SK-N-SH (cell line): ENCODE data around the gene STK4. TPM values are rescaled to one million over a fixed set of nuclear protein-coding genes. Genes with fewer than 3 reads are reported as not detected.

Experiments
- CTCF ChIA-PET: fragments of 300-600, 350-600 bp; formaldehyde crosslinking; extraction: SDS; loops from one replicate; lab custom pipeline; 2021; lab: Yijun Ruan, JAX
- POLR2A ChIA-PET: fragments of 350-600 bp; sonication (Branson Sonifier 250); formaldehyde crosslinking; extraction: SDS; loops from one replicate; lab custom pipeline; 2020; ENCODE audit warnings: antibody characterized with exemption, inconsistent platforms; lab: Yijun Ruan, JAX
- DNase-seq: peaks from one replicate; pipeline ENCODE4 v3.0.0; 2012
- H2AFZ ChIP-seq: fragments of 200-600 bp; sonication (generic); 2 replicates; pipeline ENCODE4 v1.8.1; 2016; ENCODE audit warnings: antibody characterized with exemption, mild to moderate bottlenecking, low read depth
- H3F3A ChIP-seq: fragments of 200-600 bp; sonication (generic); replicated peaks from 2 replicates; pipeline ENCODE3; 2016; ENCODE audit warnings: antibody characterized with exemption, mild to moderate bottlenecking; ENCODE audit not compliant: insufficient read depth
- H3K27ac ChIP-seq, 2 experiments: fragments of 200-500 bp in 1 of 2; fragments of 200-600 bp in 1 of 2; sonication (Bioruptor generic) in 1 of 2; sonication (generic), shearing (Covaris generic) in 1 of 2; 2 replicates each; pipeline versions ENCODE4 v1.5.1 to v1.6.1; 2014 to 2016; ENCODE audit warnings: low read depth in 2 of 2, inconsistent platforms in 1 of 2, low read length in 1 of 2, mild to moderate bottlenecking in 1 of 2, mixed read lengths in 1 of 2
- H3K27me3 ChIP-seq: fragments of 200-600 bp; sonication (generic), shearing (Covaris generic); 2 replicates; pipeline ENCODE4 v1.6.1; 2016; ENCODE audit warnings: mixed run types; ENCODE audit not compliant: insufficient read depth
- H3K36me3 ChIP-seq, 2 experiments: fragments of 200-500 bp in 1 of 2; fragments of 200-600 bp in 1 of 2; sonication (Bioruptor generic) in 1 of 2; sonication (generic) in 1 of 2; replicated peaks in 1 of 2; 2 replicates each; pipeline versions ENCODE3 to v1.5.1; 2014 to 2016; ENCODE audit warnings: low read length in 1 of 2, mild to moderate bottlenecking in 1 of 2; ENCODE audit not compliant: insufficient read depth in 2 of 2, control insufficient read depth in 1 of 2
- H3K4me1 ChIP-seq, 2 experiments: fragments of 200-500 bp in 1 of 2; fragments of 200-600 bp in 1 of 2; sonication (Bioruptor generic) in 1 of 2; sonication (generic), shearing (Covaris generic) in 1 of 2; 2 replicates each; pipeline versions ENCODE4 v1.5.1 to v1.6.1; 2014 to 2016; ENCODE audit warnings: low read depth in 1 of 2, low read length in 1 of 2, mixed run types in 1 of 2; ENCODE audit not compliant: insufficient read depth in 2 of 2, control insufficient read depth in 1 of 2
- H3K4me2 ChIP-seq: fragments of 200-600 bp; sonication (generic), shearing (Covaris generic); 2 replicates; pipeline ENCODE4 v1.6.1; 2017; ENCODE audit warnings: mixed run types
- H3K4me3 ChIP-seq, 2 experiments: fragments of 200-500 bp in 1 of 2; fragments of 200-600 bp in 1 of 2; sonication (Bioruptor generic) in 1 of 2; sonication (generic), shearing (Covaris generic) in 1 of 2; 2 replicates each; pipeline versions ENCODE4 v1.5.1 to v1.8.1; 2014 to 2016; ENCODE audit warnings: low read depth in 2 of 2, inconsistent platforms in 1 of 2, low read length in 1 of 2, mild to moderate bottlenecking in 1 of 2, mixed read lengths in 1 of 2, moderate library complexity in 1 of 2
- H3K79me2 ChIP-seq: fragments of 200-600 bp; sonication (generic); 2 replicates; pipeline ENCODE4 v1.8.1; 2017; ENCODE audit warnings: mild to moderate bottlenecking; ENCODE audit not compliant: insufficient read depth
- H3K9ac ChIP-seq: fragments of 200-600 bp; sonication (generic); 2 replicates; pipeline ENCODE4 v1.6.1; 2017; ENCODE audit warnings: mixed run types
- H3K9me2 ChIP-seq: fragments of 200-600 bp; sonication (generic); 2 replicates; pipeline ENCODE4 v1.6.1; 2017; ENCODE audit warnings: mixed run types
- H3K9me3 ChIP-seq: fragments of 200-600 bp; sonication (generic); 2 replicates; pipeline ENCODE4 v1.6.1; 2017; ENCODE audit warnings: mixed run types, mild to moderate bottlenecking, moderate library complexity
- H4K20me1 ChIP-seq: fragments of 200-600 bp; sonication (generic); 2 replicates; pipeline ENCODE4 v1.6.1; 2017; ENCODE audit warnings: mild to moderate bottlenecking, mixed run types; ENCODE audit not compliant: insufficient read depth
- CHD2 ChIP-seq: fragments of 150-350 bp; IDR thresholded peaks from 2 replicates; pipeline ENCODE4 v1.6.1; 2018; ENCODE audit warnings: low read length; ENCODE audit not compliant: partially characterized antibody
- GABPA ChIP-seq: IDR thresholded peaks from 2 replicates; pipeline ENCODE4 v1.4.0; 2012; ENCODE audit warnings: low read depth, mild to moderate bottlenecking
- IRF3 ChIP-seq: fragments of 150-350 bp; IDR thresholded peaks from 2 replicates; pipeline ENCODE4 v1.6.1; 2016; ENCODE audit warnings: mild to moderate bottlenecking, low read depth, low read length
- RAD21 ChIP-seq: IDR thresholded peaks from 2 replicates; pipeline ENCODE4 v1.6.1; 2012; ENCODE audit warnings: mild to moderate bottlenecking, low read length
- REST ChIP-seq: IDR thresholded peaks from 2 replicates; pipeline ENCODE4 v1.6.1; 2012; ENCODE audit warnings: mild to moderate bottlenecking, low read depth, low read length, moderate library complexity
- TCF12 ChIP-seq: IDR thresholded peaks from 2 replicates; pipeline ENCODE4 v1.4.0; 2012
- WGBS: methylation state at CpG from one replicate; pipeline ENCODE4 v1.1.6; 2017; ENCODE audit warnings: low lambda C conversion rate; 5-methylcytosine and 5-hydroxymethylcytosine counted together
- polyA plus RNA-seq, 3 experiments: library from polyadenylated mRNA; depleted of rRNA; stranded (reverse); fragments of >200 nt; gene quantifications; 2 replicates each; pipeline ENCODE4 v1.2.3, GENCODE V29; 2012

The STK4 gene
- polyA plus RNA-seq, 1 of the 3 experiments (the other 2 are of a cell fraction): 11.4 TPM

- Histone ChIP-seq H2AFZ (no peak overlapping the region), H3K27ac (no peak overlapping the region), H3K4me2 (no peak overlapping the region), H4K20me1 (no peaks in the 10 kb centered on the region), H3F3A (no peaks in the 10 kb centered on the region), H3K79me2 (no peaks in the 10 kb centered on the region), H3K9me3 (no peaks in the 10 kb centered on the region), H3K9me2 (no peaks in the 10 kb centered on the region), H3K4me3 (peak overlapping the region in 1 of 2 experiments; percentile 9; a peak in 1 of 4 replicates), H3K36me3 (no peaks in the 10 kb centered on the region), H3K27me3 (no peaks in the 10 kb centered on the region), H3K9ac (no peak overlapping the region), H3K4me1 (peaks cover 0 to 4% of the 10 kb centered on the region in 2 experiments; a peak in 1 of 4 replicates)
- no peak for TF ChIP-seq IRF3
- peak; percentile 71 for DNase-seq
- POLR2A ChIA-PET: no interaction called here
- 55% methylated on average over 73 of the region's 91 CpGs for WGBS
- CTCF ChIA-PET: interaction anchor here (0.8 to 9.3 kb wide), 12 partner anchors 12 to 673 kb away, joined by 3 to 158 read pairs (median 10); partner anchors contain the start of gene WFDC5
Observed at GRCh38 chr20:45098103-45098773, 131.9 kb downstream of the STK4 start.

GRCh38 chr20:45100563-45101245 is 134.4 kb downstream of the STK4 start, which contains the start of gene KCNS1:
TSS of gene KCNS1 (minus strand) at chr20:45101127. CDS start at chr20:45099236, 1,891 bp downstream.
- TF ChIP-seq GABPA (no peak), TCF12 (no peak), CHD2 (no peak), REST (no peak), RAD21 (no peak)

More at GRCh38 chr20:45100563-45101245, 134.4 kb downstream of the STK4 start, which contains the start of gene KCNS1:
- H3K79me2 ChIP-seq: no peaks in the 10 kb centered on the region
- peaks cover 0 to 4% of the 10 kb centered on the region in 2 experiments; a peak in 1 of 4 replicates for H3K4me1 ChIP-seq
- ChIA-PET CTCF (interaction anchor here (1.0 to 7.4 kb wide), 5 partner anchors 11 to 191 kb away, joined by 3 to 113 read pairs (median 6); partner anchors contain the start of gene TOMM34), POLR2A (interaction anchor here (0.5 kb wide), 1 partner anchor 52 kb away, joined by 3 read pairs; no protein-coding TSS in a partner anchor)
- H2AFZ ChIP-seq: no peak within 1 kb of the TSS
- no peaks in the 10 kb centered on the region for H4K20me1 ChIP-seq
- H3K9me2 ChIP-seq: no peaks in the 10 kb centered on the region
- no peak within 1 kb of the TSS for H3K4me3 ChIP-seq
- no peak within 1 kb of the TSS for H3K4me2 ChIP-seq
- H3K36me3 ChIP-seq: no peaks in the 10 kb centered on the region
- WGBS: 61% methylated on average over 22 of the region's 38 CpGs
- H3K9ac ChIP-seq: no peak within 1 kb of the TSS
- H3K27me3 ChIP-seq: no peaks in the 10 kb centered on the region
- peaks cover 14% of the 10 kb centered on the region for H3F3A ChIP-seq
- H3K9me3 ChIP-seq: no peaks in the 10 kb centered on the region
- peak; percentile 40 for DNase-seq
- no peak within 1 kb of the TSS for H3K27ac ChIP-seq
